ENCODE results near the gene NPAS3. TPM values are rescaled to one million over a fixed set of nuclear protein-coding genes. Genes with fewer than 3 reads are reported as not detected.

Gene NPAS3
- total RNA-seq, 2 donors from 2014 or later: 0.33 to 0.78 TPM

DNA sequence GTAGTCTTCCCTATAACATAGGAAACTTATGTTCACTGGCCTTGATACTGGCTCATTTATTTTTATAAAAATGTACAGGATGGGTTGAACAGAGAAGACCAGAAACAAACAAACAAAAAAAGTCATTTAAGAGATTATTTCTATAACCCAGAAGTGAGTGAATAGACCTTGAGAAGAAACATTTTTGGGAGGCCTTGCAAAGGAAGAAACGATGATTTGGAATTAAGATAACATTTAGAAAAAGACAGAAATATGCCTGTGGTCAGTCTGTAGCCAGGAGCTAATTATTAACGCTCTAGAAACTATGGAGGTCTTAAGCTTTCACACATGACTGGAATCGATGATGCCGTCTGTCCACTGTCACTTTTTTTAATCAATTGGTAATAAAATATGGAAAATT is 748.2 kb downstream of the NPAS3 start:
- Histone ChIP-seq H3K36me3 (replicated peaks in 1 of 2; ENCODE audit: insufficient read depth in 1 of 2, low read depth in 2 of 2) (no peaks in the 10 kb centered on the region), H3K27me3 (no peaks in the 10 kb centered on the region), H3K27ac (no peak overlapping the region), H3K4me1 (no peaks in the 10 kb centered on the region), H3K9me3 (no peaks in the 10 kb centered on the region), H3K4me3 (no peak overlapping the region)
- intact Hi-C loops (cut with DNase I): no loop called here
- WGBS, 2 donors: 74 to 79% methylated on average over 4 of the region's 4 CpGs
- DNase-seq (no peak), ATAC-seq (no peak)
- TF ChIP-seq POLR2A (IDR thresholded peaks at IDR 0.05): no peak
- no peak for TF ChIP-seq CTCF (IDR thresholded peaks at IDR 0.05)

GRCh38 chr14:33689680-33690079 is 751.0 kb downstream of the NPAS3 start:
- DNase-seq: no peak
- Histone ChIP-seq H3K27ac (no peak overlapping the region), H3K9me3 (no peaks in the 10 kb centered on the region), H3K4me3 (no peak overlapping the region), H3K4me1 (no peaks in the 10 kb centered on the region), H3K36me3 (replicated peaks in 1 of 2; ENCODE audit: insufficient read depth in 1 of 2, low read depth in 2 of 2) (no peaks in the 10 kb centered on the region), H3K27me3 (no peaks in the 10 kb centered on the region)
- TF ChIP-seq POLR2A (IDR thresholded peaks at IDR 0.05): no peak
- TF ChIP-seq CTCF (IDR thresholded peaks at IDR 0.05): no peak
- no peak for ATAC-seq
- 77 to 78% methylated on average over 4 of the region's 4 CpGs for WGBS, 2 donors
- intact Hi-C loops (cut with DNase I): no loop called here

DNA sequence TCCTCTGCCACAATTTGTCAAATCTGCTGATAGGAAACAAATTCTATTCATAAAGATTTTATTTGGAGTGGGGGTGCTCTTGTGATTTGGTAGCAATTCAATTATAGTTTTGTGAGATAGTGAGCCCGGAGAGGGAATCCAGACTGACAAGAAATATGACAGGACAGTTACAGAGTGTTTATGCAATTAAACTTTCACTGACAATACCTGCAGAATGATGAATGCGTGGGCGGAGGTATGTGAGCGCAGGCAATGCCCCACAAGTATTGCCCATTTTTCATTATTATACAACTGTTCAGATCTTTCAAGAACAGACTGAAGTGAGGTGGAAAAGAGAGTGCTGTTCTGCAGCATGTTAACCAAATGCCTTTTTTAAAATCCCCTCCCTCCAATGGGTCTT is 753.2 kb downstream of the NPAS3 start:
- intact Hi-C loops (cut with DNase I): no loop called here
- Histone ChIP-seq H3K9me3 (no peaks in the 10 kb centered on the region), H3K36me3 (replicated peaks in 1 of 2; ENCODE audit: insufficient read depth in 1 of 2, low read depth in 2 of 2) (no peaks in the 10 kb centered on the region), H3K4me1 (no peaks in the 10 kb centered on the region), H3K4me3 (no peak overlapping the region), H3K27me3 (no peaks in the 10 kb centered on the region), H3K27ac (no peak overlapping the region)
- DNase-seq: no peak
- WGBS, 2 donors: 65 to 70% methylated on average over 4 of the region's 4 CpGs
- no peak for ATAC-seq
- TF ChIP-seq CTCF (IDR thresholded peaks at IDR 0.05) (no peak), POLR2A (IDR thresholded peaks at IDR 0.05) (no peak)

GRCh38 chr14:33692762-33693161 is 754.1 kb downstream of the NPAS3 start:
- Histone ChIP-seq H3K27me3 (no peaks in the 10 kb centered on the region), H3K9me3 (no peaks in the 10 kb centered on the region), H3K4me1 (no peaks in the 10 kb centered on the region), H3K4me3 (no peak overlapping the region), H3K36me3 (replicated peaks in 1 of 2; ENCODE audit: insufficient read depth in 1 of 2, low read depth in 2 of 2) (no peaks in the 10 kb centered on the region), H3K27ac (no peak overlapping the region)
- DNase-seq: no peak
- TF ChIP-seq CTCF (IDR thresholded peaks at IDR 0.05) (no peak), POLR2A (IDR thresholded peaks at IDR 0.05) (no peak)
- no peak for ATAC-seq
- WGBS, 2 donors: 89% methylated on average over 2 of the region's 2 CpGs
- intact Hi-C loops (cut with DNase I): no loop called here

DNA sequence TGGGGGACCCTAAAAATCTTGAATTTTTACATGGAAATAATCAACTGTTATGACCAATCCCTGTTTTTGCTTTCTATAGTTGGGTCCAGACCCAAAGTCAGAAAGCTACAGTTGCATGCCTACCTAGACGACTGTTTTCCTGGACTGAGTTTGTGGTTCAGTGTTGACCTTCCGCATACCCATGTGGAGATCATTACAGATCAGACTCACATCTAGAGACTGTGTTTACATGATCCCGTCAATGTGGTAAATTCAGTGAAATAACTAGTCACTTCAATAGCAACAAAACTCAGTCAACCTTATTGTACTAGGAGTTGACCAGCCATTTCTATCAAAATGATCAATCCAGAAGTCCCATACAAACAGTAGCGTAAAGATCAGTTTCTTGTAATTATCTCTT is 754.6 kb downstream of the NPAS3 start:
- no peaks in the 10 kb centered on the region for H3K9me3 ChIP-seq
- no peak overlapping the region for H3K4me3 ChIP-seq
- no peaks in the 10 kb centered on the region for H3K36me3 ChIP-seq (replicated peaks in 1 of 2; ENCODE audit: insufficient read depth in 1 of 2, low read depth in 2 of 2)
- no peak for DNase-seq
- no peaks in the 10 kb centered on the region for H3K27me3 ChIP-seq
- intact Hi-C loops (cut with DNase I): no loop called here
- no peak for ATAC-seq
- H3K27ac ChIP-seq: no peak overlapping the region
- no peaks in the 10 kb centered on the region for H3K4me1 ChIP-seq
- WGBS, 2 donors: 70 to 76% methylated on average over 4 of the region's 4 CpGs
- TF ChIP-seq POLR2A (IDR thresholded peaks at IDR 0.05): no peak
- no peak for TF ChIP-seq CTCF (IDR thresholded peaks at IDR 0.05)
